HepG2 (cell line): ENCODE data around the gene PI3. TPM values are rescaled to one million over a fixed set of nuclear protein-coding genes. Genes with fewer than 3 reads are reported as not detected.

ENCODE experiments used
- AHR ChIP-seq: IDR thresholded peaks from 2 replicates; pipeline ENCODE4 v1.6.1; 2018; ENCODE audit warnings: missing genetic modification reagents, missing compliant biosample characterization
- KDM2A ChIP-seq: sonication (generic); formaldehyde crosslinking; IDR thresholded peaks from 2 replicates; pipeline ENCODE4 v1.4.0; 2020; ENCODE audit warnings: low read depth, missing genetic modification reagents, borderline replicate concordance
- NR2C2 ChIP-seq: sonication (generic); formaldehyde crosslinking; IDR thresholded peaks from 2 replicates; pipeline ENCODE4 v1.4.0; 2020; ENCODE audit warnings: missing genetic modification reagents, mild to moderate bottlenecking, moderate library complexity, borderline replicate concordance
- POLR2A ChIP-seq, 2 experiments: IDR thresholded peaks; 2 replicates each; pipeline ENCODE4 v1.6.1; 2011; ENCODE audit warnings: low read depth in 2 of 2, low read length in 2 of 2, mild to moderate bottlenecking in 1 of 2, moderate library complexity in 1 of 2; ENCODE audit not compliant: insufficient read depth in 1 of 2
- RFX1 ChIP-seq: fragments of 450-650 bp; IDR thresholded peaks from 2 replicates; pipeline ENCODE4 v1.6.1; 2017
- ZNF124 ChIP-seq: sonication (generic); formaldehyde crosslinking; IDR thresholded peaks from 2 replicates; pipeline ENCODE4 v1.4.0; 2020; ENCODE audit warnings: missing genetic modification reagents
- ZNF354B ChIP-seq: sonication (generic); formaldehyde crosslinking; IDR thresholded peaks from 2 replicates; pipeline ENCODE4 v1.8.0; 2022; ENCODE audit warnings: mild to moderate bottlenecking, missing genetic modification reagents
- polyA plus RNA-seq, 8 experiments: library from polyadenylated mRNA; depleted of rRNA in 3 of 8; stranded (reverse) in 7 of 8; unstranded in 1 of 8; fragments of >200 nt; fragmentation: Illumina TruSeq in 4 of 8; extraction: Trizol in 4 of 8; gene quantifications; 2 replicates each; pipeline versions ENCODE4 v1.2.1 to v1.2.3, GENCODE V29; 2011 to 2016; ENCODE audit warnings: low read depth in 4 of 8, missing spikeins in 1 of 8, mixed read lengths in 1 of 8; ENCODE audit not compliant: insufficient read depth in 1 of 8
- total RNA-seq, 5 experiments: library from RNA; depleted of rRNA; stranded (reverse); fragments of >200 nt; fragmentation: Illumina TruSeq; extraction: Trizol; gene quantifications; 2 replicates each; pipeline ENCODE4 v1.2.3, GENCODE V29; 2016; ENCODE audit warnings: low read depth in 1 of 5
- TF ChIP-seq, protein P1 (sequence below): sonication (generic); formaldehyde crosslinking; conservative IDR thresholded peaks from 2 replicates; pipeline ENCODE4 v1.4.0; 2020; ENCODE audit warnings: mild to moderate bottlenecking, missing genetic modification reagents, moderate library complexity
- TF ChIP-seq, protein P2 (sequence below): sonication (generic); formaldehyde crosslinking; IDR thresholded peaks from 2 replicates; pipeline ENCODE4 v1.9.0; 2021; ENCODE audit warnings: mild to moderate bottlenecking, missing genetic modification reagents
- TF ChIP-seq, protein P3 (sequence below): sonication (generic); formaldehyde crosslinking; conservative IDR thresholded peaks from 2 replicates; pipeline ENCODE4 v1.8.0; 2022; ENCODE audit warnings: missing genetic modification reagents
- TF ChIP-seq, protein P4 (sequence below): sonication (generic); formaldehyde crosslinking; IDR thresholded peaks from 2 replicates; pipeline ENCODE4 v1.8.0; 2022; ENCODE audit warnings: mild to moderate bottlenecking, missing genetic modification reagents, borderline replicate concordance

PI3 gene
- total and polyA plus RNA-seq, 2 of the 13 experiments (the other 11 are each of a cell fraction or from before 2014, with no cell fraction given): 0.22 TPM; not detected in 1

DNA sequence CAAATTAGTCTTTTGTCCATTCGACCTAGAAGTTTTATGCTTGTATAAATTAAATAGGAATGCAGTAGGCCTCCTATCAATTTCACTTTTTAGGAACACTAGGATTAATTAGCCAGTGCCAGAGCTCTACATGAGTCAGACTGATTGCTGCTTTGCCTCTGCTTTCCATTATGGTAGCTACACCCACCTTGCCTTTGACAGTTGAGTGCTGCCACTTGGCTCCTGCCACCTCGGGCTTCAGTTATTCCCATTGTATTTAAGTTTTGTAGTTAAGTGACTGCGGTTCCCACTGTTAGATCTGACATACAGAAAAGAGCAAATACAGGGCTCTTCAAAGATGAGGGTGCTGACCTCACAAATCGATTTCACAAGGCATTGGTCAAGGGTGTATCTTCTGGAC lies 33.9 kb upstream of the PI3 start (continued):
- TF ChIP-seq, protein P1, sequence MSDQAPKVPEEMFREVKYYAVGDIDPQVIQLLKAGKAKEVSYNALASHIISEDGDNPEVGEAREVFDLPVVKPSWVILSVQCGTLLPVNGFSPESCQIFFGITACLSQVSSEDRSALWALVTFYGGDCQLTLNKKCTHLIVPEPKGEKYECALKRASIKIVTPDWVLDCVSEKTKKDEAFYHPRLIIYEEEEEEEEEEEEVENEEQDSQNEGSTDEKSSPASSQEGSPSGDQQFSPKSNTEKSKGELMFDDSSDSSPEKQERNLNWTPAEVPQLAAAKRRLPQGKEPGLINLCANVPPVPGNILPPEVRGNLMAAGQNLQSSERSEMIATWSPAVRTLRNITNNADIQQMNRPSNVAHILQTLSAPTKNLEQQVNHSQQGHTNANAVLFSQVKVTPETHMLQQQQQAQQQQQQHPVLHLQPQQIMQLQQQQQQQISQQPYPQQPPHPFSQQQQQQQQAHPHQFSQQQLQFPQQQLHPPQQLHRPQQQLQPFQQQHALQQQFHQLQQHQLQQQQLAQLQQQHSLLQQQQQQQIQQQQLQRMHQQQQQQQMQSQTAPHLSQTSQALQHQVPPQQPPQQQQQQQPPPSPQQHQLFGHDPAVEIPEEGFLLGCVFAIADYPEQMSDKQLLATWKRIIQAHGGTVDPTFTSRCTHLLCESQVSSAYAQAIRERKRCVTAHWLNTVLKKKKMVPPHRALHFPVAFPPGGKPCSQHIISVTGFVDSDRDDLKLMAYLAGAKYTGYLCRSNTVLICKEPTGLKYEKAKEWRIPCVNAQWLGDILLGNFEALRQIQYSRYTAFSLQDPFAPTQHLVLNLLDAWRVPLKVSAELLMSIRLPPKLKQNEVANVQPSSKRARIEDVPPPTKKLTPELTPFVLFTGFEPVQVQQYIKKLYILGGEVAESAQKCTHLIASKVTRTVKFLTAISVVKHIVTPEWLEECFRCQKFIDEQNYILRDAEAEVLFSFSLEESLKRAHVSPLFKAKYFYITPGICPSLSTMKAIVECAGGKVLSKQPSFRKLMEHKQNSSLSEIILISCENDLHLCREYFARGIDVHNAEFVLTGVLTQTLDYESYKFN (CRISPR knock-in tag): no peak
- no peak for TF ChIP-seq POLR2A (IDR thresholded peaks at IDR 0.05; ENCODE audit: insufficient read depth in 1 of 2, low read depth in 2 of 2, low read length in 2 of 2)
- TF ChIP-seq RFX1: no peak
- TF ChIP-seq NR2C2 (CRISPR knock-in tag): no peak
- TF ChIP-seq ZNF124 (CRISPR knock-in tag): no peak
- TF ChIP-seq, protein P2, sequence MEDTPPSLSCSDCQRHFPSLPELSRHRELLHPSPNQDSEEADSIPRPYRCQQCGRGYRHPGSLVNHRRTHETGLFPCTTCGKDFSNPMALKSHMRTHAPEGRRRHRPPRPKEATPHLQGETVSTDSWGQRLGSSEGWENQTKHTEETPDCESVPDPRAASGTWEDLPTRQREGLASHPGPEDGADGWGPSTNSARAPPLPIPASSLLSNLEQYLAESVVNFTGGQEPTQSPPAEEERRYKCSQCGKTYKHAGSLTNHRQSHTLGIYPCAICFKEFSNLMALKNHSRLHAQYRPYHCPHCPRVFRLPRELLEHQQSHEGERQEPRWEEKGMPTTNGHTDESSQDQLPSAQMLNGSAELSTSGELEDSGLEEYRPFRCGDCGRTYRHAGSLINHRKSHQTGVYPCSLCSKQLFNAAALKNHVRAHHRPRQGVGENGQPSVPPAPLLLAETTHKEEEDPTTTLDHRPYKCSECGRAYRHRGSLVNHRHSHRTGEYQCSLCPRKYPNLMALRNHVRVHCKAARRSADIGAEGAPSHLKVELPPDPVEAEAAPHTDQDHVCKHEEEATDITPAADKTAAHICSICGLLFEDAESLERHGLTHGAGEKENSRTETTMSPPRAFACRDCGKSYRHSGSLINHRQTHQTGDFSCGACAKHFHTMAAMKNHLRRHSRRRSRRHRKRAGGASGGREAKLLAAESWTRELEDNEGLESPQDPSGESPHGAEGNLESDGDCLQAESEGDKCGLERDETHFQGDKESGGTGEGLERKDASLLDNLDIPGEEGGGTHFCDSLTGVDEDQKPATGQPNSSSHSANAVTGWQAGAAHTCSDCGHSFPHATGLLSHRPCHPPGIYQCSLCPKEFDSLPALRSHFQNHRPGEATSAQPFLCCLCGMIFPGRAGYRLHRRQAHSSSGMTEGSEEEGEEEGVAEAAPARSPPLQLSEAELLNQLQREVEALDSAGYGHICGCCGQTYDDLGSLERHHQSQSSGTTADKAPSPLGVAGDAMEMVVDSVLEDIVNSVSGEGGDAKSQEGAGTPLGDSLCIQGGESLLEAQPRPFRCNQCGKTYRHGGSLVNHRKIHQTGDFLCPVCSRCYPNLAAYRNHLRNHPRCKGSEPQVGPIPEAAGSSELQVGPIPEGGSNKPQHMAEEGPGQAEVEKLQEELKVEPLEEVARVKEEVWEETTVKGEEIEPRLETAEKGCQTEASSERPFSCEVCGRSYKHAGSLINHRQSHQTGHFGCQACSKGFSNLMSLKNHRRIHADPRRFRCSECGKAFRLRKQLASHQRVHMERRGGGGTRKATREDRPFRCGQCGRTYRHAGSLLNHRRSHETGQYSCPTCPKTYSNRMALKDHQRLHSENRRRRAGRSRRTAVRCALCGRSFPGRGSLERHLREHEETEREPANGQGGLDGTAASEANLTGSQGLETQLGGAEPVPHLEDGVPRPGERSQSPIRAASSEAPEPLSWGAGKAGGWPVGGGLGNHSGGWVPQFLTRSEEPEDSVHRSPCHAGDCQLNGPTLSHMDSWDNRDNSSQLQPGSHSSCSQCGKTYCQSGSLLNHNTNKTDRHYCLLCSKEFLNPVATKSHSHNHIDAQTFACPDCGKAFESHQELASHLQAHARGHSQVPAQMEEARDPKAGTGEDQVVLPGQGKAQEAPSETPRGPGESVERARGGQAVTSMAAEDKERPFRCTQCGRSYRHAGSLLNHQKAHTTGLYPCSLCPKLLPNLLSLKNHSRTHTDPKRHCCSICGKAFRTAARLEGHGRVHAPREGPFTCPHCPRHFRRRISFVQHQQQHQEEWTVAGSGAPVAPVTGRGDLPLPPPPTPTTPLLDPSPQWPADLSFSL: no peak
- TF ChIP-seq KDM2A: no peak
- no peak for TF ChIP-seq ZNF354B (CRISPR knock-in tag)
- TF ChIP-seq, protein P3, sequence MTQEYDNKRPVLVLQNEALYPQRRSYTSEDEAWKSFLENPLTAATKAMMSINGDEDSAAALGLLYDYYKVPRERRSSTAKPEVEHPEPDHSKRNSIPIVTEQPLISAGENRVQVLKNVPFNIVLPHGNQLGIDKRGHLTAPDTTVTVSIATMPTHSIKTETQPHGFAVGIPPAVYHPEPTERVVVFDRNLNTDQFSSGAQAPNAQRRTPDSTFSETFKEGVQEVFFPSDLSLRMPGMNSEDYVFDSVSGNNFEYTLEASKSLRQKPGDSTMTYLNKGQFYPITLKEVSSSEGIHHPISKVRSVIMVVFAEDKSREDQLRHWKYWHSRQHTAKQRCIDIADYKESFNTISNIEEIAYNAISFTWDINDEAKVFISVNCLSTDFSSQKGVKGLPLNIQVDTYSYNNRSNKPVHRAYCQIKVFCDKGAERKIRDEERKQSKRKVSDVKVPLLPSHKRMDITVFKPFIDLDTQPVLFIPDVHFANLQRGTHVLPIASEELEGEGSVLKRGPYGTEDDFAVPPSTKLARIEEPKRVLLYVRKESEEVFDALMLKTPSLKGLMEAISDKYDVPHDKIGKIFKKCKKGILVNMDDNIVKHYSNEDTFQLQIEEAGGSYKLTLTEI (CRISPR knock-in tag): no peak
- TF ChIP-seq AHR (CRISPR knock-in tag): no peak
- TF ChIP-seq, protein P4, sequence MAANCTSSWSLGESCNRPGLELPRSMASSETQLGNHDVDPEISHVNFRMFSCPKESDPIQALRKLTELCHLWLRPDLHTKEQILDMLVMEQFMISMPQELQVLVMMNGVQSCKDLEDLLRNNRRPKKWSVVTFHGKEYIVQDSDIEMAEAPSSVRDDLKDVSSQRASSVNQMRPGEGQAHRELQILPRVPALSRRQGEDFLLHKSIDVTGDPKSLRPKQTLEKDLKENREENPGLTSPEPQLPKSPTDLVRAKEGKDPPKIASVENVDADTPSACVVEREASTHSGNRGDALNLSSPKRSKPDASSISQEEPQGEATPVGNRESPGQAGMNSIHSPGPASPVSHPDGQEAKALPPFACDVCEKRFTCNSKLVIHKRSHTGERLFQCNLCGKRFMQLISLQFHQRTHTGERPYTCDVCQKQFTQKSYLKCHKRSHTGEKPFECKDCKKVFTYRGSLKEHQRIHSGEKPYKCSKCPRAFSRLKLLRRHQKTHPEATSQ (CRISPR knock-in tag): no peak
- TF ChIP-seq, all 625 proteins: peak for 0
